GM21381 (cell line): ENCODE data around the gene CACNB2.
"Not testable (repeated sequence)": the region's sequence is repeated elsewhere in the genome, so short reads cannot be mapped to it uniquely, and the experiment has no call there.

ENCODE experiments used
- ATAC-seq: cut with Tn5 transposase; IDR thresholded peaks from one replicate; pipeline ENCODE4 v1.9.1; 2021; ENCODE audit warnings: mild to moderate bottlenecking, moderate library complexity; ENCODE audit not compliant: unreplicated experiment

The CACNB2 gene

DNA sequence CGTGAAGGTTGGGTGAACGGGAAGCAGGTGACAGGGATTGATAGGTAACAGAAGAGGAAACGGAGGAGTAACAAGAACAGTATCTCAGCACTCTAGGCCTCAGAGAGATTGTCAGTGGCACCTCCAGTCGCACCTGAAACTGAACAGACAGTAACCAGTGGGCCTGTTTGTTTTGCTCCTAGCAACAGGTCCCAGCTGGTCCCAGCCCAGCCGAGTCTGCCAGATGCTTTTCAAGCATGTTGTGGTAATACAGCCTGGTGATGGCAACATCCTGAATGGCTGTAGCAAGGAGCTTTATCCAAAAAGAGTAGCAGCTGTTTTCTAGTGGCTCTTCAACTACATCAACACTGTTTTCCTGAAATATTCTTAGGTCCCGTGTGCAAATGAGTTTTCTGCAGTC is 4.7 kb downstream of the CACNB2 start:
- no peak for ATAC-seq

DNA sequence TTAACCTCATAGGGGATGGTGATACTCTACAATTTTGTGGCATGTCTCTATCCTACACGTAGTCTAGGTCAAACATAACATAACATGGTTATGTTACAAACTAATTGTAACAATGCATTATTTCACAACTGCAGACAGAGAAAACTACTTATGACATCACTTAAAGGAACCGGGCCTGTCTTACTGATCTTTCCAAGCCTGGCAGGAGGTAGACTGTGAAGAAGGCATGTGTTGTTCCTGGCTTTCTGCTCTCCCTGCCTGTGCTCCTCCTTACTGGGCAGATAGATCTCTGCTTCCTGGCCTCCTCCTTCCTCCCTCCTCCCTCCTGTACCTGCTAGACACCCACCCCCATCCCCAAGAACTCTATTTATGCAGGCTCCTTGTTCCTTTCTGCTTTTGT is 5.4 kb downstream of the CACNB2 start:
- no peak for ATAC-seq

DNA sequence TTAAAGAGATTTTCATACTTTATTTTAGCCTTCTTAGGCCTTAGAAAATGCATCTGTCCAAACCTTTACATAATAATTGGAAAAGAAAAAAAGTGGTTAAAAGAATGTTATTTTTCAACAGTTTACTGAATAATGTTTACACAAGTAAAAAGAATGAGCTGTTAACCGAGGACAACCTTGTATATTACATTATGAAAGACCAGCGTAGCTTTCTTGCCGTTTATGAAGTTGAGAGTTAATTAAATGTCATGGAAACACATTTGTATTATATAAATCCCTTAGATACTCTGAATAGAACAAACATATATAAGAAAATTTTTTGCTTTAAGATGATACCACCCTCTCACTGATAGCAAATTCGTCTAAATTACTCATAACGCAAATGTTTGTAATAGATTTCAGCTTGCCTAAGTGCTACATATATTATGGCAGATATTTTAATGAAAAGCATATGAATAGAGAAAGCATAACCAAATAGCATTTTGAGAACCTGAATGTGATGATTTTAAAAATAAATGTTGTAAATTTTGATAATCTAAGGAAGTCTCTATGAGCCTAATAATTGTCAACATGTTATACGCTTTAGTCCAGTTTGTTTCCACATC is 9.1 kb downstream of the CACNB2 start:
- ATAC-seq, result no peak

GRCh38 chr10:18151356-18151890 is 11.2 kb downstream of the CACNB2 start:
- no peak for ATAC-seq

DNA sequence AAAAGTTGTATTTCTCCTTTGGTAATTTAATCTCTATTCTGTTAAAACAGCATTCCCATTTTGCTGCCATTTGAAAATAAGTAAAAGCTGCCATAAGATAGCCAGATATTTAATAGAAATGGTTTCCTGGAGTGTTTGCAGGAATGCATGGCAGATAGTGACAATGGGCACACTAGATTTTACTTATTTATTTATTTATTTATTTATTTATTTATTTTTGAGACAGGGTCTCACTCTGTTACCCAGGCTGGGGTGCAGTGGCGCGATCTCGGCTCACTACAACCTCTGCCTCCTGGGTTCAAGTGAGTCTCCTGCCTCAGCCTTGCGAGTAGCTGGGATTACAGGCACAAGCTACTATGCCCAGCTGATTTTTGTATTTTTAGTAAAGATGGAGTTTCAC is 13.2 kb downstream of the CACNB2 start:
- not testable (repeated sequence) for ATAC-seq

- no peak for ATAC-seq
Measured at GRCh38 chr10:18155321-18155720, 15.1 kb downstream of the CACNB2 start.

DNA sequence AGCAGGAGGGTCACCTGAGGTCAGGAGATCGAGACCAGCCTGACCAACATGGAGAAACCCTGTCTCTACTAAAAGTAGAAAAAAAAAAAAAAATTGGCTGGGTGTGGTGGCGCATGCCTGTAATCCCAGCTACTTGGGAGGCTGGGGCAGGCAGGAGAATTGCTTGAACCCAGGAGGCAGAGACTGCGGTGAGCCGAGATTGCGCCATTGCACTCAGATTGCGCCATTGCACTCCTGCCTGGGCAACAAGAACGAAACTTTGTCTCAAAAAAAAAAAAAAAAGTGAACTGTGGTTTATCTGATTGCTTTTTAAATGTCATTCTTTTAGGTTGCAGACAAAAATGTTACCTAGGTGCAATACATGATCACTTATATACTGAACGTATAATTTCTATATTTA is 16.6 kb downstream of the CACNB2 start:
- ATAC-seq, result not testable (repeated sequence)

GRCh38 chr10:18157881-18158280 is 17.7 kb downstream of the CACNB2 start:
- no peak for ATAC-seq

- no peak for ATAC-seq
Measured at GRCh38 chr10:18158773-18159265, 18.6 kb downstream of the CACNB2 start.

DNA sequence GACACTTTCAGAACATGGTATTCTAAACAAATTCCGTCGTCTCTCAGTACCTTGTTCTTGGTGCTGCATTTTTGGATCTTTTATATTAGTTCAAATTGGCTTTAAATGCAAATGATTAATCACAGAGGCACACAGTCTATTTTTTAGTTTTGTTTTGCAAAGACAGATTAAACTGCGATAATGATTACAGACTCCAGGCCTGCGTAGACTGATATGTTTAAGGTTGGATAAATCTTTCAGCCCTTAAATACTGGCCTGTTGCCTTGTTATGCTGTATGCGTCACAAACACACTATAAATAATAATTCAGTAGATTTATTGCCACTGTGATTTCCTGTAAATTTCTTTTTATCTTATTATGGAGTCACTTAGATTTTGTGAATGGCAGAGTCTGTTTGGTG is 19.3 kb downstream of the CACNB2 start:
- no peak for ATAC-seq

DNA sequence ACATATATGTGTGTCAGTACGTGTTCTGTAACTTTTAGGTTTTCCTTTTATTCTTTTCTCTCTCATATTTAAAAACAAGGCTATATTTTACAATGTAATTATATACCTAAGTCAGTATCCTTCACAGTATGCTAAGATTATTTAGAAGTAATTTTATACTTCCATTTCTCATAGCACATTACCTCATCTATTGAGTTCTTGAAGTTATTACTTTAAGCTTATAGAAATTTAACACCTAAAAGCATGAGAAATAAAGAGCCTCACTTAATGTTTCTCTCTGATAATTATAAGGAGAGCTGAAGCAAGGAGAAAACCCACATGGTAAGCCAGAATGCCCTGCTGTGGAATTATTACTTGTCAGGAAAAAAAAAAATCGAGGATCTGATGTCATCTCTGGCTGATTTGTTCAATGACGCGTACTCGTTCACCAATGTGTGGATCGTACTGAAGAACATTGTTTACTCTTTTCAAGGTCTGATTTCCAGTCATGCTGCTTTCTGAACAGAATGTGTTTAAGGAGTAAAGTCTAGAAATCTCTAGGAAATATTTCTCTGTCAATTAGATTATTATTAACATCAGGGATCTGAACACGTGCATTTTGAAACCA is 21.9 kb downstream of the CACNB2 start:
- no peak for ATAC-seq

- no peak for ATAC-seq
Measured at GRCh38 chr10:18164093-18164492, 23.9 kb downstream of the CACNB2 start.

GRCh38 chr10:18164748-18165361 is 24.6 kb downstream of the CACNB2 start:
- ATAC-seq, result no peak

DNA sequence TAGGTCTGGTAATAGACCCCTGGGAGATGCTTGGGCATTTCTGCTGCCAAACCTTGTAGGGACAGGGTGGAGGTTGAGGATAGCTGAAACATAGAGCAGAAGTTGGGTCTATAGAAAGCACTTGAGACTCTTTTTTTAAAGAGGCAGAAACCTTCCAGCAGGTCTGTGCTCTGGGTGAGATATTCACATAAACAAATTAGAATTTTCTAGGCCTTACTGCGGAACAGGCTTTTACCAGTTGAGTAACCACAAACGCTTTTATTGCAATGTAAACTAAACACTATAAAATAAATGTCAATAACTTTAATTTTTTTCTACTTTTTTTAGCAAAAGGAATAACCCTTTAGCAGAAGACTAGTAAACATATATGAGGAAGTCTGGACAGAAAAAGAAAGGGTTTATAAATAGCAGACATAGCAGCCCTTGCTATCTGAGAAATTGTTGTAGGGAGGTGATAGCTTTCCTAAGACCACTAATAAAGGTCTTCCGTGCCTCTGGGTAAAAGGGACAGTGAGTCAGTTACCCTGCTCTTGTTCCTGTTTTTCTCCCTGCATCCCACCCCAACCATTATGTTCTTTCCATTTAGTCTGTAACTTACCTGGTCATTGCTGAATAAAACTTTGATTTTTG is 38.7 kb downstream of the CACNB2 start:
- no peak for ATAC-seq

- no peak for ATAC-seq
Measured at GRCh38 chr10:18179891-18180290, 39.7 kb downstream of the CACNB2 start.

DNA sequence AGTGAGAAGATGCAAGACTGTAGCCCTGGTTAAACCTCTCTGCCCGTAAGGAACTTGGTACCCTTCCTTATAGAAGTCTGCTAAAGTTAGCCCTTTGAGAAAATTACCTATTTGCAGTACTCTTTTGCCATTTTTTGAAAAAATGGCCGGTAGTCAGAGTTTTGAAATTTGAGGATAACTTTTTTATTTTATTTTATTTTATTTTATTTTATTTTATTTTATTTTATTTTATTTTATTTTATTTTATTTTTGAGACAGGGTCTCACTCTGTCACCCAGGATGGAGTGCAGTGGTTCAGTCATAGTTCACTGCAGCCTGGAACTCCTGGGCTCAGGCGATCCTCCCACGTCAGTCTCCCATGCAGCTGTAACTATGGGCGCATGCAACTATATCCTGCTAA is 41.2 kb downstream of the CACNB2 start:
- ATAC-seq, result not testable (repeated sequence)

DNA sequence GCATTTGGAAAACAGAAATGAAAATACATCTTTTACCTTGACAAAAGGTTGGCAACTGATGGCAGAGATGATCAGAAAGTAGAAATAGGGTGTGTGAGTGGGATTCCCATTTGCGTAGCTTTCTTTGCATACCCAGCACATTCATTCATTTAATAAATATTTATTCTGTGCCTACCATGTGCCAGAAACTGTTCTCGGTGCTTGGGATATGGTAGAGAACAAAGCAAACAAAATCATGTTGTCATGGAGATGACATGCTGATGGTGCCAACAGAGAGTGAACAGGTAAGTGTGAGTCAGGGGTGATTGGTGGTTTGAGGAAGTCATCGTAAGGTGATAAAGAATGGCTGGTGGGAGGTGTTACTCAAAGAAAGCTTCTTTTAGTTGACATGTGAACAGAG is 45.4 kb downstream of the CACNB2 start:
- no peak for ATAC-seq

GRCh38 chr10:18190840-18191239 is 50.6 kb downstream of the CACNB2 start:
- ATAC-seq, result no peak

- no peak for ATAC-seq
Measured at GRCh38 chr10:18194634-18195033, 54.4 kb downstream of the CACNB2 start.

- ATAC-seq, result no peak
Measured at GRCh38 chr10:18195060-18195799, 55.0 kb downstream of the CACNB2 start.
